Stimulated activated CD4-positive, alpha-beta T cell treated with anti-CD3 and anti-CD28 coated beads, Interleukin-2, amount 100 ng/mL, for 24 hours (primary cell): ENCODE data around the gene SLC44A3.

ENCODE experiments used
- DNase-seq, 2 donors: peaks; one replicate each; pipeline ENCODE4 v3.0.0-alpha.2; 2020

SLC44A3 gene

GRCh38 chr1:94840808-94841207, 20.7 kb downstream of the SLC44A3 start:
- no peak for DNase-seq

GRCh38 chr1:94843430-94843829, 23.3 kb downstream of the SLC44A3 start:
- DNase-seq: no peak

- no peak for DNase-seq
Observed at GRCh38 chr1:94843846-94844245, 23.7 kb downstream of the SLC44A3 start.

GRCh38 chr1:94846308-94846707, 26.2 kb downstream of the SLC44A3 start:
- no peak for DNase-seq

GRCh38 chr1:94851571-94851970, 31.4 kb downstream of the SLC44A3 start:
- no peak for DNase-seq

GRCh38 chr1:94852788-94853187, 32.6 kb downstream of the SLC44A3 start:
- no peak for DNase-seq

GRCh38 chr1:94854458-94855306, 34.5 kb downstream of the SLC44A3 start:
- DNase-seq: peak; percentile 75 to 78

GRCh38 chr1:94855307-94855700, 35.1 kb downstream of the SLC44A3 start:
- no peak for DNase-seq

GRCh38 chr1:94856004-94856403, 35.8 kb downstream of the SLC44A3 start:
- DNase-seq: no peak

GRCh38 chr1:94856868-94857267, 36.7 kb downstream of the SLC44A3 start:
- DNase-seq: no peak

GRCh38 chr1:94858276-94858675, 38.1 kb downstream of the SLC44A3 start:
- no peak for DNase-seq

GRCh38 chr1:94859174-94859573, 39.0 kb downstream of the SLC44A3 start:
- DNase-seq: no peak

- no peak for DNase-seq
Observed at GRCh38 chr1:94862718-94863117, 42.6 kb downstream of the SLC44A3 start.

- DNase-seq: no peak
Observed at GRCh38 chr1:94863297-94863911, 43.2 kb downstream of the SLC44A3 start.

- DNase-seq: no peak
Observed at GRCh38 chr1:94863919-94864318, 43.8 kb downstream of the SLC44A3 start.

- no peak for DNase-seq
Observed at GRCh38 chr1:94864821-94865220, 44.7 kb downstream of the SLC44A3 start.

GRCh38 chr1:94865360-94865759, 45.2 kb downstream of the SLC44A3 start:
- DNase-seq: no peak

GRCh38 chr1:94866164-94866807, 46.1 kb downstream of the SLC44A3 start:
- DNase-seq: no peak

- DNase-seq: no peak
Observed at GRCh38 chr1:94871031-94871430, 50.9 kb downstream of the SLC44A3 start.

GRCh38 chr1:94872771-94873495, 52.8 kb downstream of the SLC44A3 start:
- no peak for DNase-seq

GRCh38 chr1:94873520-94874351, 53.6 kb downstream of the SLC44A3 start:
- DNase-seq: no peak

- DNase-seq: no peak
Observed at GRCh38 chr1:94874423-94874822, 54.3 kb downstream of the SLC44A3 start.
